Lower leg skin (tissue), 3 donors: ENCODE results near the gene ADCY2.

Experiments
- POLR2A ChIP-seq, 2 donors: fragments of 450-650 bp; IDR thresholded peaks; one replicate each; pipeline ENCODE4 v1.6.1; 2016 to 2017; ENCODE audit warnings: antibody characterized with exemption in 2 of 2, mild to moderate bottlenecking in 1 of 2, moderate library complexity in 1 of 2
- TF ChIP-seq, protein P1 (sequence below), 3 donors: fragments of 450-650 bp; IDR thresholded peaks; one replicate each; pipeline ENCODE4 v1.5.1; 2016; ENCODE audit warnings: antibody characterized with exemption in 3 of 3, mild to moderate bottlenecking in 3 of 3, moderate library complexity in 2 of 3

GRCh38 chr5:7391814-7392692 is 3.9 kb upstream of the ADCY2 start:
- TF ChIP-seq POLR2A (IDR thresholded peaks at IDR 0.05), result no peak
- TF ChIP-seq, protein P1, sequence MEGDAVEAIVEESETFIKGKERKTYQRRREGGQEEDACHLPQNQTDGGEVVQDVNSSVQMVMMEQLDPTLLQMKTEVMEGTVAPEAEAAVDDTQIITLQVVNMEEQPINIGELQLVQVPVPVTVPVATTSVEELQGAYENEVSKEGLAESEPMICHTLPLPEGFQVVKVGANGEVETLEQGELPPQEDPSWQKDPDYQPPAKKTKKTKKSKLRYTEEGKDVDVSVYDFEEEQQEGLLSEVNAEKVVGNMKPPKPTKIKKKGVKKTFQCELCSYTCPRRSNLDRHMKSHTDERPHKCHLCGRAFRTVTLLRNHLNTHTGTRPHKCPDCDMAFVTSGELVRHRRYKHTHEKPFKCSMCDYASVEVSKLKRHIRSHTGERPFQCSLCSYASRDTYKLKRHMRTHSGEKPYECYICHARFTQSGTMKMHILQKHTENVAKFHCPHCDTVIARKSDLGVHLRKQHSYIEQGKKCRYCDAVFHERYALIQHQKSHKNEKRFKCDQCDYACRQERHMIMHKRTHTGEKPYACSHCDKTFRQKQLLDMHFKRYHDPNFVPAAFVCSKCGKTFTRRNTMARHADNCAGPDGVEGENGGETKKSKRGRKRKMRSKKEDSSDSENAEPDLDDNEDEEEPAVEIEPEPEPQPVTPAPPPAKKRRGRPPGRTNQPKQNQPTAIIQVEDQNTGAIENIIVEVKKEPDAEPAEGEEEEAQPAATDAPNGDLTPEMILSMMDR (IDR thresholded peaks at IDR 0.05), result no peak
